GM19324 (cell line): ENCODE data around the gene CNTNAP2.
"Not testable (repeated sequence)": the region's sequence is repeated elsewhere in the genome, so short reads cannot be mapped to it uniquely, and the experiment has no call there.

Experiments
- ATAC-seq: cut with Tn5 transposase; IDR thresholded peaks from one replicate; pipeline ENCODE4 v1.9.1; 2021; ENCODE audit warnings: mild to moderate bottlenecking, moderate library complexity; ENCODE audit not compliant: unreplicated experiment, low FRiP score

Gene CNTNAP2

DNA sequence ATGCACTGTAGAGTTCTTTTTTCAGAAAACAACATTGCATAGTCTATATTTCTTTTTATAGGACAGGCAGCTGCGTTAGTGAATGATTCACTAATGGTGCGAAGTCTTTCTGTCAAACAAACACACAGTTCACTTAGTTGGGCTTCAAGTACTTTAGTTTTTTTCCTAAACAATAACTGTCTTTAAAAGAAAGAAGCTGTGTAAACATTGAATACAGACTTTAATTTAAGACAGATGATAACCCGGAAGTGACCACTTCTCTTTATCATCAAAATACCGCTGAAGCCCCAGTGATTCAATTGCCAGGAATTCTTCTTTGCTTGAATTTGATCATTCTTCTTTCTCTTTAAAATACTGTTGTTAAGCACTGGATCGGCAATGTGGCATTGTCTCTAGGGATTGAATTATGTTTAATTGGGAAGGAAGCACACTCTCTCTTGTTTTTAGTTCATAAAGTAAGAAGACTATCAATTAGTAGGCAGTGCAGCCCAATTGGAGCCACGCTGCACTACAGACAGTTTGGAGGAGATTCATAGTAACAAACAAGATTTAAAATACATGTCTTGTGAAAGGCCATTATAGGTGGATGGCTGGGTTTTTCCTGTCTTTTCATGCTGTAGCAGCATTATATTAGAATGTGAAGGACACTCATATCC, 30.4 kb downstream of the CNTNAP2 start:
- no peak for ATAC-seq

DNA sequence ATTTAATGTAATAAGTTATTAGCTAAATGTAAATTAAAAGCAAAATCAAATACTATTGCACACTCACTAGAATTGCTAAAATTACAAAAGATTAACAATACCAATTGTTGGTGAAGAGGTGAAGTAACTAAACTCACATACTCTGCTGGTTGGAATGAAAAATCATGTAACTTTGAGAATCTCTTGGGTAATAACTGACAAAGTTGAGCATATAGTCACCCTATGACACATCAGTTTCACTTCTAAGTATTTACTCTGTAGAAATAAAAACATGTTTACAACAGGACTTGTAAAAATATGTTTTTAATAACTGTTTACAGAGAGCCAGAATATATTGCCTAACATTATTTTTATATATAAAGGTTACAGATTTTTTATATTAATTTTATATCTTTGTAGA, 33.6 kb downstream of the CNTNAP2 start:
- no peak for ATAC-seq

DNA sequence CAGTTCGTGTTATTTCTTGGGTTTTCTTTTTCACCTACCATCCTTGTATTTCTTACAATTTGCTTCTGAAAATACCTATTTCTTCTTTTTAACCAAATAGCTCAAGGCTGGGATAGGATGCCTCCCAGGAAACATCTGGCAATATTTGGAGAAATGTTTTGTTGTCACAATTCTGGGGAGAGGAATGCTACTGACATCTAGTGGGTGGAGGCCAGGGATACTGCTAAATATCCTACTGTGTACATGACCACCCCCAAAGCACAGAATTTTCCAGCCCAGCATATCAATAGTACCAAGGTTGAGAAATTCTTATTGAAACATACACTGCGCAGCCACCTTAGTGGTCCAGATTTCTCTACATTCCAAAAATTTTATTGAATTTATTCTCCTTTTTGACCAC, 55.5 kb downstream of the CNTNAP2 start:
- no peak for ATAC-seq

DNA sequence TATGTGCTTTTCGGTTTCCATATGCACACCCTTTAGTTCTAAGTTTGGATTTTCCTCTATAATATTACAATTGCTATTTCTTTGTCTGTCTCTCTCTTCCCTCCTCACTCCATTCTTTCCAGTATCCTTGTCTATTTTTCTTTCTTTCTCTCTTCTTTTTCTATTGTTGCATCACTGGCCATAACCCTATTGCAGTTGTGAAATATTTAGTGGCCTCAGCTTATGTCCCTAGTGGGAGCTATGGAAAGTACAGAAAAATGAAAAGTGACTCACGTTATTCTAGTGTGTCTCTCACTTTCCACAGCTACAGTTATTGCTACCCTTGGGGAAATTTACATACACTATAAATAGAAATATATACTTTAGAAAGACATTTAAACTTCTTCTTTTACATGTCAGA, 59.1 kb downstream of the CNTNAP2 start:
- no peak for ATAC-seq

DNA sequence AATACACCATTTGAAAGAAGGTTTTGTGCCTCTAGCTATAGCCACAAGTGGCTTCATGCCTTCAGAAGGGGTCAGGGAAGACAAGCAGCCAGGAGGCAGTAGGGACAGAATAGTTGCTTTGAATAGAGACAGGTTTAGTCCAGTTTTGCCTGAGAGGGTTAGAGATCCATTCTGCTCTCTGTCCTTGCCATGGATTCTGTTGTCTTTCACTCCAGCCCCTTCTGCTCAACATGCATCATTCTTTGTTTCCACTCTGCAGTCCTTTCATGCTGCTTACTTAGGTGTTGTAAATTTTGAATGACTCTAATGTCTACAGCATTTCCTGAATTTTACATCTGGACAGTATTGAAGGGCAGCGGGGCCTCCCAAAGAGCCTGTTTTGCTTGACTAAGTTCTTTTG, 60.3 kb downstream of the CNTNAP2 start:
- no peak for ATAC-seq

DNA sequence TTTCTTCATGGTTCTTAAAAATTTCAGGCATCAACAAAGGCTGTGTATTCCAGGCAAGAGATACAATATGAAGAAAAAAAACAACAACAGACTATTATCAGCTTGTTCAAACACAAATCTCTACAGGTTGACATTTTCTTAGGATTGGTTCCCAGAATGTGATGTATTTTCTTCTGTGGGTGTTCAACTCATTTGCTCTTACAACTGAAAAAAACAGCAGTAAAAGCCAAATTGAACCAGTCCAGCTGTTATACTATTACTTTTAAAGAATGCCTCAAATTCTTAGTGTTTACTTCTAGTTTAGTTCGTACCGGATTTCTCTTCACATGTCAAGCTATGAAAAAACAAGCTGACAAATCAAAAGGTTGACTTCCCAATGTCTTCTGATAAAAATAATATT, 60.7 kb downstream of the CNTNAP2 start:
- ATAC-seq: no peak

DNA sequence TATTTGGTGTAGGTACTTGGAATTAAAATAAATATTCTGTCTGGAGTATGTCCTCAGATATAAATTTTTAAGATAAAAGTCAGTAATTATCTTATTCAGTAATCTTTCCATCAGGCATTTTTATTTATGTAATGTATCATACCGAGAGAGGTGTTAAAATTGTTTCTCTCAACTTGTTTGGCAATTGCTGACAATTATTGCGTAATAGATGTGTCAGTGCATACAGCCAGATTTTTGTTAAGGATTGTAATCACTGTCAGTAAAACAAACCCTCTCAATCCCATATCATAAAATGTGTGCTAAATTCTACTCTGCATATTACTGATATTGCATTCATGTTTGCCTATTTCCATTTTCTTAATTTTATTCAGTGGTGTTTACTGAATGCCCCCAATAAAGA, 69.2 kb downstream of the CNTNAP2 start:
- no peak for ATAC-seq

DNA sequence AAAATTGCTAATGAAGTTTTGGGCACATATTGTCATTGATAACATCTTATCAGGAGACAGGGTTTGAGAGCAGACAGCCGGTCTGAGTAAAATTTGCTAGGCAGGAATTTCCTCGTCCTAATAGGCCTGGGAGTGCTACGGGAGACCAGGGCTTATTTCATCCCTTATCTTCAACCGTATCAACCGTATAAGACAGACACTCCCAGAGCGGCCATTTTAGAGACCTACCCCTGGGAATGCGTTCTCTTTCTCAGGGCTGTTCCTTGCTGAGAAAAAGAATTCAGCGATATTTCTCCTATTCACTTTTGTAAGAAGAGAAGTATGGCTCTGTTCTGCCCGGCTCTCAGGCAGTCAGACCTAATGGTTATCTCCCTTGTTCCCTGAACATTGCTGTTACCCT, 74.8 kb downstream of the CNTNAP2 start:
- ATAC-seq: not testable (repeated sequence)

DNA sequence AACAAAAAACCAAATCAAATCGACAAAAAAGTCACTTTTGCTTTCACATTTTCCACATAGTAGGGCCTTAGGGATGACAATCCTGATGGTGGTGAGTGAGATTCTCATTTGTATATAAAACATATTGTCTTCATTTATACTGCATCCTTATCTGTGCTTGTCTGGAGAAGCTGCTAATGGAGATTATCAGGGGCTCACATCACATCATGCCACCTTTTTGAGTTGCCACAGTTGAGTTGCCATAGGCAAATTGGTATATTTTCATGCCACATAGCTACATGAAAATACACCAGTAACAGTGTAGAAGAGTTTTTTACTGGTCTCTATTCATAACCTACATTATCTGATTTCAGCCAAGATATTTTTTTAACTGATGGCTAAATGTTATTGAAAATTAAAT, 85.3 kb downstream of the CNTNAP2 start:
- ATAC-seq: no peak

DNA sequence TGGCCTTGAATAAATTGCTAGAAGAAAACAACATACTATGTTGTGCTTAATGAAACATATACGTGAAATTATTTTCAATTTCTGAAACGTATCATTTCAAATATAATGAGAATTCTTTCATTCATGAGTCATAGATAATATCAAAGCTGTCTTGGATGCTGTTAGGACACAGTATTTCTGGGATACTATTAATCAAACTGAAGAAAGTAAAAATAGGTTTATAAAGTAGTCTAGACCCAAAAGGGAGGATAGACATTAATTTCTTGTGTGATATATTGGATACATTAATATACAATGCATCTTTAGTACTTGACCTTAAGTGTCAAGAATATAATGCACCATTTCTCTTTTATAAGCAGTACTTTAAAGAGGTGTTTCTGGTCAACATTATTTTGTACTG, 89.7 kb downstream of the CNTNAP2 start:
- no peak for ATAC-seq

DNA sequence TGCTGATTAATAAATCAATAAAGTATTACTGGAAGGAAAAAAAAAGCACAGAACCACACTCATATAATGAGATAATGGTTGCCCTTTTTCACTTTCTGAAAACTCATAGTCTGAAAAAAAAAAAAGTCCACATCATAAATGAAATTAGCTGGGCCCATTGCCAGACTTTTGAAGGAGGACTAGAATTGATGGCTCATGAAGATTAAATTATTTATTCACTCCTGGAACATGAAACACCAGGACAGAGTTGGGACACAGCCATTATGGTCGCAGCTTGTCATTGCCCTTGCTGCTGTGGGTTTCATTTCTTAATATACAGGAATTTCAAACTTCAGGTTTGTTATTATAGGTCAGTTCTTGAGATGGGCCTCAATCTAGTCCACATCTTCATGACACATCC, 91.9 kb downstream of the CNTNAP2 start:
- no peak for ATAC-seq

DNA sequence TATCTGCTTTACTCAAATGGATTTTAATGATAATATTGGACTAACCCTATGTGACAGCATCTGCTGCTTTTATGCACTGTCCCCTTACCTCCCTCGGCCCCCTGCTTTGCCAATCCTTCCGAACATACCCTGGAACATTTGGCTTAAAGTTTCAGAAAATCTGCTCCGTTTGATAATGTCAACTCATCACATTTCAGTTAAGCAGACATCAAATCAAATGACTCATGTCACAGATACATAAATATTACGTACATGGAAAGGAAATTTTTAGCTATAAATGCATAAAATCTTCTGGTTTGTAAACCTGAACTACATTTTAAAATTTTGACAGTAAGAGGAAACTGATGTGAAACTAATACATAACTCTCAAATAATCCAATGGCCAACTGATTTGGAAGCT, 98.2 kb downstream of the CNTNAP2 start:
- ATAC-seq: no peak

DNA sequence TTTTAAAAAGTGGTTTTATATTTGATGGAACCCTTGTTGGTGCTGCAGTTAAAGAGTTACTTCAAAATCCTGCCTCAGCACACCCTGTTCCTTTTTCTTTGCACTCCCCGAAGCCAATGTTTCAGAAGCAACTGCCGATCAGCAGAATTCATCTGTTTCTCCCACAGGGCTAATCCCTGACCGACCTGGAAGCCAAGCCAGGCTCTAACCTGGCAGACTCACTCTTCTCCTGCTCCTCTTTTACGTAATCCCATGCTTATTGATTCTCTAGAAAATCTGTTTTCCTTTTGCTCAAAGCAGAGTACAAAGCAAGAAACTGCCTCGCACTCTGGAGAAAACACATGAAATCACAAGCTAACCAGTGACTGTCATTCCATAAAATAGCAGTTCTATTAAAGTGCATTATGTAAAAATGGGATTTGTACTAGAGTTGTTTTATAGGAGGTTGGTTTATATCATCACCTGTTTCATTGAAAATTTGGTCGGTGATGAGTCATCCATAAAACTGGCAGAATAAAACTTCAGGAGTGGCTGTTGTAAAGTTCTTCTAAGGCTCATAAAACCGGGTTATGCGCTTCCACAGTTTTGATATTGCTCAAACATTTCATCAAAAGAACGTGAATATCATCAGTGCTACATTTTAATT, 99.9 kb downstream of the CNTNAP2 start:
- ATAC-seq: no peak

DNA sequence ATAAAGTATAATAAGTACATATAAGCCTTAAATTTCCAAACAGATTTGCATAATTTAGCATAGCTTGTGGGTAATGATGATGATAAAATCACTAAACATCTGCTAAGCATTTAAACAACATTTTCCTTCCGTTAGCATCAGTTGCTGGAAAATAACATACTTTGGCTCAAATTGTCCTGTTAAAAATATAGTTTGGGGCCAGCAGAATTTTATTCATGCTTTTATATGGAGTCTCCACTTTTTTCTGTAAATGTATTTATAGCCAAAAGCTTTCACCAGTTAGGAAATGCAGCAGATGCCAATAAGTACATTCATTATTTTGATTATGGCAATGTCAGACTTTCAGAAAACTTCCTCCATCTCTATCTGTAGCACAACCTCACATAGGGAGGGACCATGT, 107.2 kb downstream of the CNTNAP2 start:
- no peak for ATAC-seq

DNA sequence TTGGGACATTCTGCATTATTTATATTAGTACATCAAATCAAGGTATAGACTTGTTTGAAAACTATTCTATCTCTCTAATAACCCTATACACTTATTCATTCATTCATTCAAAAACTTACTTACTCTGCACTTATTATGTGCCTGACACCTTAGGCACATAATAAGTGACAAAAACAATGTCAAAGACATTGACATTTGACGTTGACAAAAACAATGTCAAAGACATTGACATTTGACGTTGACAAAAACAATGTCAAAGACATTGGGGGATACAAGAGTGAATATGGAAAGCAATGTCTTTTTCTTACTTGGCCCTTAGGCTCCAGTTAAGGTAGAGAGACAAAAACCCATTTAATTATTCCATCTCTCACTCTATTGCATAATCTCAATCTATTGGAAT, 116.0 kb downstream of the CNTNAP2 start:
- no peak for ATAC-seq

DNA sequence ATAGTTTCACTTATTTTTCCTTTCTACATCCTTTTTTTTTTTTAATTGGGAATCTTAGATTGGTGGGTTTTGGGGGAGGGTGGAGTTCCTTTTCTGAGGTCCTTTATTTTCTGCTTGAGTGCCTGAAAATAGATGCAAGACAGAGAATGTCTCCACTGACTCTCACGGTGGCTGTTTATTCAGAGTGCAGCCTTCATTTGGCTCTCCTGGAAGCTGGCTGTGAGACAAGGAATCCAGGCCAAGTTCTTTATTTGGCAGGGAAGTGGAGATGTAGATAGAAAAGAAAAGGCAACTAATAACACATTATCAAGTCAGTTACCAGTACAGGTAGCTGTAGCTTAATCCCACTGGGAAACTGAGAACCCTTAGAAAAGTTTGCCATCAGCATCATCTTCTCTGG, 118.6 kb downstream of the CNTNAP2 start:
- no peak for ATAC-seq

DNA sequence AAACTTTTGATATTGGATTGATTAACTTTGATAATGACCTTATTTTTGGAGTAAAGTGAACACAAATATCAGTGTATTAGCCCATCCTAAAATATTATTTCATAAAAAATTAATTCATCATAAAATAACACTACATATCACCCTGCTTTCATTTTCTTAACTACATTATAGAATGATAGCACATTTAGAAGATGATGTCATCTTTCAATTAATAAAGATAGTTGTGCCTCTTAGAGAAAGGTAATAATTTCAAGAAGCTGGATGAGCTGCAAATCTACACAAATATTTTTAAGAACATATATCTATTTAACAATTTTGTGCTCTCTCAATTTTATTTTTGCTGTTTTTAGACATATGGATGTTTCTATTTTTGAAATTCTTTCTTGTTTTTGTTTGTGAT, 126.1 kb downstream of the CNTNAP2 start:
- ATAC-seq: no peak

DNA sequence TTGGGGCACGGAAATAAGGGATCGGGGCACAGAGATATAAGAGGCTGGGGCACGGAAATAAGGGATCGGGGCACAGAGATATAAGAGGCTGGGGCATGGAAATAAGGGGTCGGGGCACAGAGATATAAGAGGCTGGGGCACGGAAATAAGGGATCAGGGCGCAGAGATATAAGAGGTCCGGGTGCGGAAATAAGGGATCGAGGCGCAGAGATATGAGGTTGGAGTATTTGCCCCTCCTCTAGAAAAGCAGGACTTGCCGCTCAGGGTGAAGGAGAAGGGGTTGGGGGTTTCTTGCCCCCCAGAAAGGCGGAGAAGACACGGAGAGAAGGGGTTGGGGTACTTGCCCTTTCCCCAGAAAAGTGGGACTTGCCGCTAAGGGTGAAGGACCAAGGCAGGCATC, 131.4 kb downstream of the CNTNAP2 start:
- ATAC-seq: not testable (repeated sequence)

DNA sequence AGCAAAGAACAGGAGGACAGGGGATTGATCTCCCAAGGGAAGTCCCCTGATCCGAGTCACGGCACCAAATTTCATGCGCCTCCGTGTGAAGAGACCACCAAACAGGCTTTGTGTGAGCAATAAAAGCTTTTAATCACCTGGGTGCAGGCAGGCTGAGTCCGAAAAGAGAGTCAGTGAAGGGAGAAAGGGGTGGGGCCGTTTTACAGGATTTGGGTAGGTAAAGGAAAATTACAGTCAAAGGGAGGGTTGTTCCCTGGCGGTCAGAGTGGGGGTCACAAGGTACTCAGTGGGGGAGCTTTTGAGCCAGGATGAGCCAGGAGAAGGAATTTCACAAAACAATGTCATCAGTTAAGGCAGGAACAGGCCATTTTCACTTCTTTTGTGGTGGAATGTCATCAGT, 132.1 kb downstream of the CNTNAP2 start:
- ATAC-seq: not testable (repeated sequence)

DNA sequence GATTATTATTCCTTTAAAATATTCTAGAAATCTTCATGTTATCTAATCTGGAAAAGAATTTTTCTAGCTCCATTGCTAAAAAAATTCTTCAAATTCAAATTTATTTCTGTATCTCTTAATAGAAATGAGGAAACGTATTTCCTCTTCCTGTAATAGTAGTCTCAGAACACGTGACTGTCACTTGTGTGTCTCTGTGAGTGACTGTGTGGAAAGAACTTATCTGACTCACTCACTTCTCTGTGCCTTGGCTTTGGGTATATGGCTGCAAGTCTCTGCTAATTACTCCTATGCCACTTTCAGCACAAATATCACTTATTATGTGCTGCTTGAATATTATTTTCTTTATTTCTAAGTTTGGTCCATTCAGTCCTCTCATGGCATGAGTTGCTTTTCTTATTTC, 132.7 kb downstream of the CNTNAP2 start:
- ATAC-seq: no peak

DNA sequence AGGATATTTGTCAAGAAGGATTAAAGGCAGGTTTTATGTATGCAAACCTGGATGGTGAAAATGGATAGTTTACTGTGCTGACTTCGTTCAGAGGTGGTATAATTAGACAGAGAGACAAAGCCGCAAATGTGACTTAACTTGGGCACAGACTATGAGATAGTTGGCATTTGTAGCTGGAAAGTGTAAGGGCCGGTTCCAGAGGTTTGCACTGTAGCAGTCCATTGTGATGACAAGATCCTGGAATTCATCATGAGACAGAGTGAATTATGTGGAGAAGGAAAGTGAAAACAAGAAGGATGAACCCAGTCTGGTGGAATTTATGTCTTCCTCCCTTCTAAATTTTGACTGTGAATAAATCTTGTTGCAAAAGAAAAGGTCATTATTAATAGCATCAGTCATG, 139.0 kb downstream of the CNTNAP2 start:
- no peak for ATAC-seq

DNA sequence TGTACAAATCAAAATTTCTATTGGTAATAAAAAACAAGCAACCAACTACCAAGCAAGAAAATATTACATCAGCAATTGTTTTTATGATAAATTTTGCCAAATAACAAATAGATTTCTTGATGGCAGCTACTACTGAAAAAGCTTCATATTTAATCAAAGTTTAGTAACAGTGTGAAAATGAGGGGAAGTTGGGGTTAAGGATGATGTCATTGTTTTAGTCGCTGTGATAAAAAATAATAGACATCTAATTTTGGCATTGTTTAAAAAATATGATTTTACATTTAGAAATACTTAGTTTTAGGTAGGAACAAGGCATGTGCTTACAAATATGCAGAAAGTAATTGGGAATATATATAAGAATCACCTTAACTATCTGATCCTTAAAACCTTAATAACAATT, 145.9 kb downstream of the CNTNAP2 start:
- ATAC-seq: no peak

DNA sequence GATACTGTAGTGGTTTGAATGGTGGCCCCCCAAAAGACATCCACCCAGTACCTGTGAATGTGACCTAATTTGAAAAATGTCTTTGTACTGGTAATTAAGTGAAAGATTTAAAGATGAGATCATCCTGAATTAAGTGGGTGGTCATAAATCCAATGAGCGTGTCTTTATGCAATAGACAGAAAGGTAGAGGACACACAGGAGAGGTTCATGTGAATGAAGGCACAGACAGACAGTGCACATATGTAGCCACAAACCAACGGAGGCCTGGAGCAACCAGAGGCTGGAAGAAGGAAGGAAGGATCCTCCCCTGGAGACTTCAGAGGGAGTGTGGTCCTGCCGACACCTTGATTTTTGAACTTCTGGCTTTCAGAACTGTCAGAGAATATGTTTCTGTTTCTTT, 160.3 kb downstream of the CNTNAP2 start:
- no peak for ATAC-seq
